IMR-90 (cell line): ENCODE measurements around the gene NDST3. TPM values are rescaled to one million over a fixed set of nuclear protein-coding genes. Genes with fewer than 3 reads are reported as not detected.
"Not testable (repeated sequence)": the region's sequence is repeated elsewhere in the genome, so short reads cannot be mapped to it uniquely, and the experiment has no call there.

Experiments used
- ATAC-seq: fragments of 200-7000 bp; cut with Tn5 transposase; 2 replicates; pipeline ENCODE4 v1.9.1; 2020; ENCODE audit warnings: low read depth, mild to moderate bottlenecking, moderate library complexity
- BruUV-seq: library from RNA; stranded (reverse); fragments of 400-500 nt; replicated peaks from 2 replicates; lab custom pipeline; 2021; lab: Mats Ljungman, UMichigan
- CTCF ChIA-PET: fragments of 300-600 bp; formaldehyde crosslinking; extraction: SDS; loops from one replicate; lab custom pipeline; 2021; ENCODE audit warnings: antibody characterized with exemption; lab: Yijun Ruan, JAX
- POLR2A ChIA-PET: fragments of 300-600 bp; sonication (Branson Sonifier 250); formaldehyde crosslinking; loops from one replicate; lab custom pipeline; 2022; ENCODE audit warnings: antibody characterized with exemption; ENCODE audit not compliant: unreplicated experiment; lab: Charles Lee
- DNase-seq: peaks from one replicate; pipeline ENCODE4 v3.0.0; 2013
- H2AFZ ChIP-seq: replicated peaks from 2 replicates; pipeline ENCODE3; 2013; ENCODE audit warnings: low read length, mild to moderate bottlenecking; ENCODE audit not compliant: poor library complexity
- H2AK5ac ChIP-seq: 2 replicates; pipeline ENCODE4 v1.6.1; 2013; ENCODE audit warnings: low read depth, low read length, inconsistent platforms
- H2AK9ac ChIP-seq: replicated peaks from 2 replicates; pipeline ENCODE3; 2013; ENCODE audit warnings: mild to moderate bottlenecking, low read depth, low read length, moderate library complexity; ENCODE audit not compliant: poor library complexity
- H2BK120ac ChIP-seq: 2 replicates; pipeline ENCODE4 v1.6.1; 2013; ENCODE audit warnings: low read depth, low read length, inconsistent platforms
- H2BK15ac ChIP-seq: 3 replicates; pipeline ENCODE4 v1.6.1; 2013; ENCODE audit warnings: low read depth, low read length, inconsistent platforms
- H2BK20ac ChIP-seq: 2 replicates; pipeline ENCODE4 v1.6.1; 2013; ENCODE audit warnings: low read depth, mild to moderate bottlenecking, inconsistent platforms, low read length, moderate library complexity
- H2BK5ac ChIP-seq: 2 replicates; pipeline ENCODE4 v1.6.1; 2013; ENCODE audit warnings: mild to moderate bottlenecking, low read depth, low read length, inconsistent platforms; ENCODE audit not compliant: poor library complexity, severe bottlenecking
- H3K14ac ChIP-seq: replicated peaks from 2 replicates; pipeline ENCODE4 v1.6.1; 2013; ENCODE audit warnings: low read depth, low read length, inconsistent platforms
- H3K18ac ChIP-seq: 2 replicates; pipeline ENCODE4 v1.6.1; 2013; ENCODE audit warnings: low read depth, low read length, control low read depth
- H3K23ac ChIP-seq: 2 replicates; pipeline ENCODE4 v1.6.1; 2013; ENCODE audit warnings: low read depth, low read length, inconsistent platforms
- H3K27ac ChIP-seq: 2 replicates; pipeline ENCODE4 v1.5.1; 2013; ENCODE audit warnings: mild to moderate bottlenecking, control low read depth, low read length; ENCODE audit not compliant: insufficient read depth
- H3K27me3 ChIP-seq: 2 replicates; pipeline ENCODE4 v1.6.1; 2013; ENCODE audit warnings: low read length; ENCODE audit not compliant: control insufficient read depth, insufficient read depth
- H3K36me3 ChIP-seq: 2 replicates; pipeline ENCODE4 v1.6.1; 2013; ENCODE audit warnings: low read length, mixed read lengths; ENCODE audit not compliant: control insufficient read depth, insufficient read depth
- H3K4ac ChIP-seq: 2 replicates; pipeline ENCODE4 v1.6.1; 2013; ENCODE audit warnings: low read depth, low read length, inconsistent platforms
- H3K4me1 ChIP-seq: 2 replicates; pipeline ENCODE4 v1.6.1; 2013; ENCODE audit warnings: low read length, mixed read lengths; ENCODE audit not compliant: control insufficient read depth, insufficient read depth
- H3K4me2 ChIP-seq: 2 replicates; pipeline ENCODE4 v1.6.1; 2013; ENCODE audit warnings: low read depth, mild to moderate bottlenecking, control low read depth, low read length, moderate library complexity
- H3K4me3 ChIP-seq: 2 replicates; pipeline ENCODE4 v1.5.1; 2013; ENCODE audit warnings: low read depth, mild to moderate bottlenecking, control low read depth, low read length, moderate library complexity; ENCODE audit not compliant: insufficient read depth
- H3K56ac ChIP-seq: 2 replicates; pipeline ENCODE4 v1.6.1; 2013; ENCODE audit warnings: low read length, inconsistent platforms; ENCODE audit not compliant: insufficient read depth; ENCODE audit errors: extremely low read depth
- H3K79me1 ChIP-seq, 2 experiments: 2 replicates each; pipeline ENCODE4 v1.6.1; 2013; ENCODE audit warnings: low read length in 2 of 2, inconsistent platforms in 1 of 2, low read depth in 1 of 2
- H3K9ac ChIP-seq: 2 replicates; pipeline ENCODE4 v1.6.1; 2013; ENCODE audit warnings: low read depth, low read length, control low read depth
- H3K9me1 ChIP-seq: 2 replicates; pipeline ENCODE4 v1.6.1; 2013; ENCODE audit warnings: low read length, inconsistent platforms; ENCODE audit not compliant: insufficient read depth
- H3K9me3 ChIP-seq: 2 replicates; pipeline ENCODE4 v1.6.1; 2013; ENCODE audit warnings: low read length; ENCODE audit not compliant: control insufficient read depth, insufficient read depth
- H4K20me1 ChIP-seq: 2 replicates; pipeline ENCODE4 v1.6.1; 2013; ENCODE audit warnings: low read length, inconsistent platforms; ENCODE audit not compliant: insufficient read depth
- H4K5ac ChIP-seq: 2 replicates; pipeline ENCODE4 v1.6.1; 2013; ENCODE audit warnings: mild to moderate bottlenecking, low read depth, low read length, control low read depth
- H4K8ac ChIP-seq, 2 experiments: 2 replicates each; pipeline ENCODE4 v1.6.1; 2013; ENCODE audit warnings: low read depth in 2 of 2, low read length in 2 of 2, control low read depth in 1 of 2, inconsistent platforms in 1 of 2
- H4K91ac ChIP-seq: 2 replicates; pipeline ENCODE4 v1.6.1; 2013; ENCODE audit warnings: low read depth, low read length, inconsistent platforms; ENCODE audit not compliant: insufficient read depth
- WGBS, 2 experiments: methylation state at CpG; one replicate each; pipeline versions ENCODE4 v1.1.5 to v1.1.7; 2013; ENCODE audit warnings: missing lambda C conversion rate in 2 of 2; ENCODE audit not compliant: insufficient read length in 1 of 2; ENCODE audit errors: extremely low coverage in 2 of 2; 5-methylcytosine and 5-hydroxymethylcytosine counted together
- dilution Hi-C: fragments of 300-500 bp; cut with HindIII; formaldehyde crosslinking; loops from one replicate; pipeline ENCODE4 v1.14.3; 2018; ENCODE audit warnings: low sequenced_read_pairs; ENCODE audit not compliant: unreplicated experiment
- in situ Hi-C: fragments of 300-500 bp; cut with MboI; formaldehyde crosslinking; loops from 3 replicates; pipeline ENCODE4 v1.14.3; 2019; ENCODE audit warnings: low sequenced_read_pairs, inconsistent platforms, mixed read lengths
- intact Hi-C: fragments of 100-400 bp; cut with micrococcal nuclease; formaldehyde crosslinking; loops from 2 replicates; pipeline ENCODE4 v1.10.0; 2022
- polyA plus RNA-seq, 3 experiments: library from polyadenylated mRNA; depleted of rRNA; stranded (reverse); fragments of >200 nt; gene quantifications; 2 replicates each; pipeline ENCODE4 v1.2.3, GENCODE V29; 2012; ENCODE audit warnings: low replicate concordance in 1 of 3
- total RNA-seq: library from RNA; depleted of rRNA; stranded (reverse); fragments of >200 nt; gene quantifications from 2 replicates; pipeline ENCODE4 v1.2.3, GENCODE V29; 2012

NDST3 gene
- total and polyA plus RNA-seq, 2 of the 4 experiments (the other 2 are of a cell fraction) = 0.10 to 0.18 TPM

DNA sequence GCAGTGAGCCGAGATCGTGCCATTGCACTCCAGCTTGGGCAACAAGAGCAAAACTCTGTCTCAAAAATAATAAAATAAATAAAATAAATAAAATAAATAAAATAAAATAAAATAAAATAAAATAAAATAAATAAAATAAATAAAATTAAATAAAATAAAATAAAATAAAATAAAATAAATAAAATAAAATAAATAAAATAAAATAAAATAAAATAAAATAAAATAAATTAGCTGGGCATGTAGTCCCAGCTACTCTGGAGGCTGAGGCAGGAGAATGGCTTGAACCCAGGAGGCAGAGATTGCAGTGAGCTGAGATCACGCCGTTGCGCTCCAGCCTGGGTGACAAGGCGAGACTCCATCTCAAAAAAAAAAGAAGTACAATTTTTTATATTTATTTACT, 265.3 kb downstream of the NDST3 start:
- H3K27ac ChIP-seq, H3K27me3 ChIP-seq, H3K18ac ChIP-seq, H3K9me1 ChIP-seq, H2BK120ac ChIP-seq, H2BK20ac ChIP-seq, POLR2A ChIA-PET, H4K5ac ChIP-seq, H3K14ac ChIP-seq, H2BK5ac ChIP-seq, H3K79me1 ChIP-seq, ATAC-seq, H3K4me2 ChIP-seq, H3K9me3 ChIP-seq, H3K56ac ChIP-seq, dilution Hi-C loops, H3K4me1 ChIP-seq, H3K9ac ChIP-seq, H3K4me3 ChIP-seq, H3K4ac ChIP-seq, H2AFZ ChIP-seq, DNase-seq, H3K36me3 ChIP-seq, H2AK9ac ChIP-seq, H4K20me1 ChIP-seq, intact Hi-C loops, H3K23ac ChIP-seq, H2AK5ac ChIP-seq, H2BK15ac ChIP-seq, BruUV-seq, H4K91ac ChIP-seq, H4K8ac ChIP-seq: not testable (repeated sequence)
- in situ Hi-C loops = loop anchor here (25.0 kb wide), 1 partner anchor 213 kb away; no protein-coding TSS in a partner anchor
- no CpG with 5 or more reads among the region's 6 CpGs for WGBS, 2 experiments
- CTCF ChIA-PET = interaction anchor here (0.6 to 0.7 kb wide), 2 partner anchors 212 to 427 kb away, joined by 3 to 4 read pairs; no protein-coding TSS in a partner anchor
